Kidney epithelial cell (primary cell): ENCODE results near the gene TBX2. TPM values are rescaled to one million over a fixed set of nuclear protein-coding genes. Genes with fewer than 3 reads are reported as not detected.

Source experiments
- DNase-seq: peaks from one replicate; pipeline ENCODE4 v3.0.0-alpha.2; 2010; ENCODE audit warnings: low read depth
- H3K27me3 ChIP-seq: 2 replicates; pipeline ENCODE4 v1.6.0; 2011; ENCODE audit warnings: low read length; ENCODE audit not compliant: control insufficient read depth, insufficient read depth
- H3K36me3 ChIP-seq: 2 replicates; pipeline ENCODE4 v1.5.1; 2011; ENCODE audit warnings: low read length; ENCODE audit not compliant: control insufficient read depth, insufficient read depth
- H3K4me3 ChIP-seq: 2 replicates; pipeline ENCODE4 v1.5.1; 2011; ENCODE audit warnings: low read depth, mild to moderate bottlenecking, control low read depth, low read length
- CTCF ChIP-seq: IDR thresholded peaks from 2 replicates; pipeline ENCODE4 v1.5.1; 2011; ENCODE audit warnings: mild to moderate bottlenecking, moderate library complexity, low read length, control low read depth, inconsistent platforms; ENCODE audit not compliant: insufficient read depth, poor library complexity, severe bottlenecking
- total RNA-seq: library from RNA; depleted of rRNA; stranded (reverse); fragments of >200 nt; gene quantifications from 2 replicates; pipeline ENCODE4 v1.2.3, GENCODE V29; 2015

The TBX2 gene
- total RNA-seq, 1 donor from 2014 or later = 7.3 TPM

DNA sequence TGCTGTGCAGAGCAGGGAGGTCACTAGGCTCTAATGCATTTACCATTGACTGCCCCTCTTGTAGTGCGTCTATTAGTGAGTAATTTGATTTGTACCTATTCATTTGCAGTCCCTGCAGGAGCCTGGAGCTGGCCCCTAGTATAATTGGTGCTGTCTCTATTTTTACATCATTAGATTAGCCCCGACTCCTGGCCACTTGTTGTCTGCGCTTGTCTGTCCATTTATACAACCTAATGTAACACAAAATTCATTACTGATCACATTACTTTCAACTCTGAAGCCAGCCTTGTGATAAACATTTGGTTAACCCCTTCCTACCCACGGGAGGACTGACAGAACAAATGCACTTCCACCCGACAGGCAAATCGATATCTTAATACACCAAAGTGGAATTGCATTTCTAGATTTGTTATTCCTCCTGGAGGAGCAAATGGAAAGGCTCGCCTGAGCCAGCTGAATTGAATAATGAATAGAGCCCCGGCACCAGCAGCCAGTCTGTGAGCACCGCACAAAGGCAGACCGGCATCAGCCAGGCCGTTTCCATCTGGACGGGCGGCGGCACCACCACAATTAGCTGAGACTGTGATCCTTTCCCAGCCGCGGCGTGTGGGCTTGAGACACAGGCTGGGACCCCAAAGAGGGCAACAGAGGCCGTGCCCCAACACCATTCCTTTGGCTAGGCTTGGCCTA, 18.7 kb upstream of the TBX2 start:
- TF ChIP-seq CTCF = no peak
- Histone ChIP-seq H3K36me3 (no peaks in the 10 kb centered on the region), H3K27me3 (peaks cover 4% of the 10 kb centered on the region), H3K4me3 (no peak overlapping the region)
- DNase-seq = no peak

DNA sequence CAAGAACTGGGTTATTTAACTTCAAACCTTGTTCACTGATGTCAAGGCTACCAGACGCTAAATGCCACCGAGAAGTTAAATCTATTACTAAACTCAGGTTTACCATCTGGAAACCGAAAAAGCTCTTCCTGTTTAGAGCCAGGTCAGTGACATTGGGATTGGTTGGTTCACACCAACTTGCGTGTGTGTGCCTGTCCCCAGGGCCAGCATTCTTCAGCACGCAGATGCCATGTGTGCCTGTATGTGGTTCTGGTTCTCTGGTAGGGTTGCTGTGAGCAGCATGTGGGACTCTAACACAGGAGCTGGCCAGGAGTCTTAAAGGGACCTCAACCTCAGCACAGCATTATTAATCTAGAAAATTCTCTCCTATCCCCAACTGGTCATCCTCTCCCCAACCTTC, 18.1 kb upstream of the TBX2 start:
- no peak for DNase-seq
- no peak for TF ChIP-seq CTCF
- Histone ChIP-seq H3K27me3 (peaks cover 4% of the 10 kb centered on the region), H3K4me3 (no peak overlapping the region), H3K36me3 (no peaks in the 10 kb centered on the region)

DNA sequence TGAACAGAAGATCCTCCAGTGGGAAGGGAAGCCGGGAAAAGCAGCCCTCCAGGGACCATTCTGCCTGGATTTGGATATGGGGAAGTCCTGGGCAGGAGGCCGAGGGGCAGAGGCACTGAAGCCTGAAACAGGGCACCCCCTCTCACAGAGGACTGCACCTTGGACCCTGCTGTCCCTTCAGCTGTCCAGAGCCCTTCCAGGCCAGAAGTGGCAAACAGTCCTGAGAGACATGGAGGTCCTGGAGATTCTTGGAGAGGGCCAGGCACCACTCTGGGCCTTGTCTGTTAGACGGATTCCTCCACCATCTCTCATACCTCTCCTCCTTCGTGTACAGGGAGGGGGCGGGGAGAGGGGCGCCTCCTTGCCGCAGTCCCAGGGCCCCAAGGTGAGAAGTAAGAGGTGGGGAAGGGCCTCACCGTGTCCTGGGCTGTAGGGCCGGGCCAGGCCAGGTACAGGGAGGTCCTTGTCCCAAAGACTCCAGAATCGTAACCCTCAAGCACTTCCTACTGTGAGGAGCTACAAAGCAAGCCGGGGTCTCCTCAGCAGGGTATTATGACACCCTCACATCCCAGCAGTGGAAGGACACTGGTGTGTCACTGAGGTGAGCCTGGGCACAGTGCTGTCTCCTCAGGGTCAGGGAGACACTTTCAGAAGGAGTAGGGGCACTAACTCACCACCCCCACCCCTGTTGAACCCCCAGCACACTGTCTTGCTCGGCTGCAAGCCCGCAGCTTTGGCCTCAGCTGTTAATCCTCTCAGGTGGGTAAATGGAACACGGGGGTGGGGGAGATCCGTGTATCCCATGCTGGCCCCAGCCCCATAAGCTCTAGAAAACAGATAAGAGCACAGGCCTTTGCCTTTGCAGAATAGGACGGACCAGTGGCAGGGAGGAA, 16.6 kb upstream of the TBX2 start:
- no peak for TF ChIP-seq CTCF
- no peak for DNase-seq
- Histone ChIP-seq H3K36me3 (no peaks in the 10 kb centered on the region), H3K27me3 (peaks cover 4% of the 10 kb centered on the region), H3K4me3 (no peak overlapping the region)

DNA sequence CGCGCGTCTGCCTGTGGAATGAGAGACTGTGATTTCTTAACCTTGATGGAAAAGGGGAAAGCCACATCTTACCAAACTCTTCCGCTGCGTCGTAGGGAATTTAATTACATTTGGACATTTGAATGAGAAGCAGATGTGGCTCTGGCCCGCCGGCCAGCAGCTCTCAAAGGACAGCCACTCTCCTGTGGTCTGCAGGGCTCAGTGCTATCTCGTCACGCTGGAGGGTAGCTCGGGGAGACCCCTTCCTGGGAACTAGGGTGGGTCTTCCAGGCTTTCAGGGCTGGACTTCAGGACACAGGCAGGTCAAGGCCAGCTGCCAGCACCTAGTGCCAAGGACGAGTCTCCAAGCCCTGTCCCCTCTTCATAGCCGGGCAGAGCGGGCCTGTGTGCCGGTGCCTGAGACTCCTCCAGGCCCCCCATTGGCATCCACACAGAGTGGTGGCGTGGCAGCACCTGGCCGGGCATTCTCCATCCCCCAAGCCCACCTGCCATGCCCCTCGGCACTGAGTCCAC, 15.9 kb upstream of the TBX2 start:
- DNase-seq = no peak
- H3K4me3 ChIP-seq = no peak overlapping the region
- no peaks in the 10 kb centered on the region for H3K36me3 ChIP-seq
- no peak for TF ChIP-seq CTCF
- peaks cover 4% of the 10 kb centered on the region for H3K27me3 ChIP-seq

- H3K27me3 ChIP-seq = peaks cover 5% of the 10 kb centered on the region
- no peaks in the 10 kb centered on the region for H3K36me3 ChIP-seq
- H3K4me3 ChIP-seq = no peak overlapping the region
- TF ChIP-seq CTCF = no peak
- no peak for DNase-seq
Observed at GRCh38 chr17:61384354-61384691, 15.3 kb upstream of the TBX2 start.
